WTC11 (cell line): ENCODE results near the gene ALDH8A1.

Experiments
- AFF4 ChIP-seq: sonication (generic); formaldehyde crosslinking; IDR thresholded peaks from 2 replicates; pipeline ENCODE4 v1.8.1; 2023; ENCODE audit warnings: mild to moderate bottlenecking, missing genetic modification reagents, borderline replicate concordance
- ATF2 ChIP-seq: sonication (generic); formaldehyde crosslinking; IDR thresholded peaks from 2 replicates; pipeline ENCODE4 v1.8.1; 2022; ENCODE audit warnings: low read depth, missing genetic modification reagents, borderline replicate concordance
- CTCF ChIP-seq: fragments of 200-600 bp; IDR thresholded peaks from 2 replicates; pipeline ENCODE4 v1.8.0; 2022; ENCODE audit warnings: antibody characterized with exemption
- FOXK1 ChIP-seq: sonication (generic); formaldehyde crosslinking; IDR thresholded peaks from 2 replicates; pipeline ENCODE4 v1.8.0; 2022; ENCODE audit warnings: mild to moderate bottlenecking, moderate library complexity, missing genetic modification reagents
- IRF1 ChIP-seq: sonication (generic); formaldehyde crosslinking; IDR thresholded peaks from 2 replicates; pipeline ENCODE4 v1.8.0; 2023; ENCODE audit warnings: missing genetic modification reagents
- NFATC4 ChIP-seq: fragments of 250-450 bp; sonication (Bioruptor Pico); IDR thresholded peaks from 2 replicates; pipeline ENCODE4 v1.9.0; 2021; ENCODE audit warnings: mild to moderate bottlenecking
- NFYB ChIP-seq: sonication (generic); formaldehyde crosslinking; conservative IDR thresholded peaks from 2 replicates; pipeline ENCODE4 v1.8.0; 2022; ENCODE audit warnings: low read depth, missing genetic modification reagents
- NR1H2 ChIP-seq: sonication (generic); formaldehyde crosslinking; IDR thresholded peaks from 2 replicates; pipeline ENCODE4 v1.9.0; 2021; ENCODE audit warnings: mild to moderate bottlenecking, moderate library complexity, missing genetic modification reagents
- NR3C1 ChIP-seq: sonication (generic); formaldehyde crosslinking; conservative IDR thresholded peaks from 2 replicates; pipeline ENCODE4 v1.8.1; 2023; ENCODE audit warnings: low read depth, mild to moderate bottlenecking, missing genetic modification reagents
- TP53 ChIP-seq: sonication (generic); formaldehyde crosslinking; IDR thresholded peaks from 2 replicates; pipeline ENCODE4 v1.8.1; 2023; ENCODE audit warnings: mild to moderate bottlenecking, missing genetic modification reagents
- ZNF121 ChIP-seq: sonication (generic); formaldehyde crosslinking; IDR thresholded peaks from 2 replicates; pipeline ENCODE4 v1.8.0; 2023; ENCODE audit warnings: missing genetic modification reagents
- ZNF138 ChIP-seq: sonication (generic); formaldehyde crosslinking; conservative IDR thresholded peaks from 2 replicates; pipeline ENCODE4 v1.8.1; 2022; ENCODE audit warnings: mild to moderate bottlenecking, moderate library complexity, missing genetic modification reagents
- ZNF232 ChIP-seq: sonication (generic); formaldehyde crosslinking; IDR thresholded peaks from 2 replicates; pipeline ENCODE4 v1.8.0; 2022; ENCODE audit warnings: mild to moderate bottlenecking, missing genetic modification reagents

- TF ChIP-seq AFF4 (CRISPR knock-in tag), result no peak
- TF ChIP-seq CTCF, result no peak
- TF ChIP-seq ZNF121 (CRISPR knock-in tag), result no peak
- no peak for TF ChIP-seq IRF1 (CRISPR knock-in tag)
- no peak for TF ChIP-seq ZNF232 (CRISPR knock-in tag)
- no peak for TF ChIP-seq NFYB (CRISPR knock-in tag)
- TF ChIP-seq FOXK1 (CRISPR knock-in tag), result no peak
- TF ChIP-seq NFATC4 (CRISPR knock-in tag), result no peak
- no peak for TF ChIP-seq TP53 (CRISPR knock-in tag)
- TF ChIP-seq NR1H2 (CRISPR knock-in tag), result no peak
- no peak for TF ChIP-seq ZNF138
- no peak for TF ChIP-seq NR3C1 (CRISPR knock-in tag)
- no peak for TF ChIP-seq ATF2 (CRISPR knock-in tag)
These were observed 40.9 kb downstream of the ALDH8A1 start for GRCh38 chr6:134908906-134909516.
